Measurements from ENCODE around the gene CCR5. TPM values are rescaled to one million over a fixed set of nuclear protein-coding genes. Genes with fewer than 3 reads are reported as not detected.

Gene CCR5
- total RNA-seq, 1 experiment from 2014 or later = not detected

DNA sequence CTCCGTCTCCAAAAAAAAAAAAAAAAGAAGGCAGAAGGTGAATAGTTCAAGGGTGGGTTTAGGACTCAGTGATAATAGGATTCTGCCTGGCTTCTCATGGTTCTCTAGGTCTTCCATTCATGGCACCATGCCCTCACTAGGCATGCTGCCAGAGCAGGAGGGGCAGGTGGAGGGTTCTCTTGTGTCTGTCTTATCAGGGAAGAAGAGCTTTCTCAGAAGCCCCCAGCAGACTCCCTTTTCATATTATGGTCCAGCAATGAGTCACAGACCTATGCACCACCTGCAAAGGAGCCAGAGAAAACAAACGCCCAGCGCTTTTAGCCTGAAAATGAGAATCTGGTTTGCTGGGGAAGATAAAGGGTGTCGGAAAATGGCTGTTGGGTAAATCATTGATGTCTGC, 13.8 kb upstream of the CCR5 start:
- POLR2A ChIA-PET = no interaction called here
- H3K36me3 ChIP-seq (ENCODE audit: control insufficient read depth in 1 of 2, insufficient read depth in 2 of 2, low read length in 2 of 2) = no peaks in the 10 kb centered on the region
- no TSS peak for BruUV-seq (replicated peaks)
- no peaks in the 10 kb centered on the region for H4K20me1 ChIP-seq (ENCODE audit: insufficient read depth)
- no peaks in the 10 kb centered on the region for H3K9me2 ChIP-seq (ENCODE audit: insufficient read depth)
- no peak overlapping the region for H2AFZ ChIP-seq (ENCODE audit: low read depth, low read length, poor library complexity, severe bottlenecking)
- H3K79me2 ChIP-seq (ENCODE audit: insufficient read depth, low read length) = no peaks in the 10 kb centered on the region
- DNase-seq (ENCODE audit: low read depth, low spot score) = no peak
- CTCF ChIA-PET = no interaction called here
- no peak overlapping the region for H3K9ac ChIP-seq (ENCODE audit: low read length)
- peaks cover 55% of the 10 kb centered on the region for H3K27me3 ChIP-seq (ENCODE audit: insufficient read depth, low read length)
- no peaks in the 10 kb centered on the region for H3K9me3 ChIP-seq (ENCODE audit: control insufficient read depth in 1 of 2, insufficient read depth in 1 of 2, low read depth in 1 of 2, low read length in 2 of 2)
- H3K4me2 ChIP-seq (ENCODE audit: low read length) = no peak overlapping the region
- ATAC-seq = no peak
- no peak for TF ChIP-seq POLR2A (IDR thresholded peaks at IDR 0.05; ENCODE audit: borderline replicate concordance, extremely low read depth, insufficient read depth, insufficient read length)
- TF ChIP-seq, protein P1, sequence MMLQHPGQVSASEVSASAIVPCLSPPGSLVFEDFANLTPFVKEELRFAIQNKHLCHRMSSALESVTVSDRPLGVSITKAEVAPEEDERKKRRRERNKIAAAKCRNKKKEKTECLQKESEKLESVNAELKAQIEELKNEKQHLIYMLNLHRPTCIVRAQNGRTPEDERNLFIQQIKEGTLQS (IDR thresholded peaks at IDR 0.05) = no peak
- TF ChIP-seq ZBTB33 (IDR thresholded peaks at IDR 0.05; ENCODE audit: extremely low read depth, insufficient replicate concordance, low read length) = no peak
- no peak for TF ChIP-seq CEBPB (IDR thresholded peaks at IDR 0.05; ENCODE audit: low read depth)
- TF ChIP-seq REST (IDR thresholded peaks at IDR 0.05; ENCODE audit: low read depth) = no peak
- TF ChIP-seq CTCF (IDR thresholded peaks at IDR 0.05 in 2 of 3, conservative IDR thresholded peaks at IDR 0.05 in 1 of 3; ENCODE audit: borderline replicate concordance in 1 of 3, insufficient read depth in 1 of 3, low read depth in 2 of 3, low read length in 2 of 3) = no peak
- no peak for TF ChIP-seq ZNF274 (IDR thresholded peaks at IDR 0.05; ENCODE audit: low read depth, low read length)
- TF ChIP-seq YY1 (IDR thresholded peaks at IDR 0.05; ENCODE audit: extremely low read depth, insufficient replicate concordance, low read depth, low read length) = no peak
- no peak for TF ChIP-seq EGR1 (IDR thresholded peaks at IDR 0.05; ENCODE audit: low read depth)
- TF ChIP-seq EZH2 (IDR thresholded peaks at IDR 0.05) = no peak
- no peak for TF ChIP-seq RAD21 (IDR thresholded peaks at IDR 0.05; ENCODE audit: low read depth)
- no peak for TF ChIP-seq SRF (IDR thresholded peaks at IDR 0.05; ENCODE audit: low read depth)
- no peak for TF ChIP-seq ZFX (IDR thresholded peaks at IDR 0.05)
- TF ChIP-seq CBX3 (IDR thresholded peaks at IDR 0.05; ENCODE audit: low read depth) = no peak
- TF ChIP-seq EZH2phosphoT487 (IDR thresholded peaks at IDR 0.05; ENCODE audit: borderline replicate concordance) = no peak
- no peak for TF ChIP-seq TCF7L2 (IDR thresholded peaks at IDR 0.05; ENCODE audit: borderline replicate concordance, extremely low read depth, insufficient read depth, insufficient read length)
- TF ChIP-seq ELF1 (IDR thresholded peaks at IDR 0.05; ENCODE audit: borderline replicate concordance, low read depth) = no peak
- no peak for TF ChIP-seq SIN3A (IDR thresholded peaks at IDR 0.05; ENCODE audit: low read depth)
- no peak overlapping the region for H3K27ac ChIP-seq (ENCODE audit: low read depth, low read length)
- no peaks in the 10 kb centered on the region for H3K4me1 ChIP-seq (ENCODE audit: control insufficient read depth in 1 of 2, insufficient read depth in 2 of 2, low read length in 2 of 2)
- no peak overlapping the region for H3K4me3 ChIP-seq (replicated peaks in 1 of 2; ENCODE audit: low read depth in 1 of 2, low read length in 2 of 2)
- RAD21 ChIA-PET (ENCODE audit: low non-redundant PET in 1 of 2, low total read pairs in 2 of 2, uncharacterized antibody in 2 of 2, unreplicated experiment in 2 of 2) = no interaction called here
- intact Hi-C loops (cut with micrococcal nuclease) = no loop called here

Data from HCT116 (cell line).